ENCODE results near the gene LGR6. TPM values are rescaled to one million over a fixed set of nuclear protein-coding genes. Genes with fewer than 3 reads are reported as not detected.
A peak's percentile ranks its signal among the peaks of the same experiment; 100 is the strongest.
"Not testable (repeated sequence)": the region's sequence is repeated elsewhere in the genome, so short reads cannot be mapped to it uniquely, and the experiment has no call there.

The LGR6 gene
- total RNA-seq, 1 experiment from 2014 or later: not detected

GRCh38 chr1:202323731-202324130, 130.1 kb downstream of the LGR6 start:
- Histone ChIP-seq H3K9me3 (no peaks in the 10 kb centered on the region), H3K36me3 (no peaks in the 10 kb centered on the region), H3K27me3 (no peaks in the 10 kb centered on the region), H3K4me3 (no peak overlapping the region)
- no peak for DNase-seq

- no peak overlapping the region for H3K4me3 ChIP-seq
- H3K36me3 ChIP-seq: 0 out of 2 replicates have a peak, but pooled peaks cover 2% of the 10 kb centered on the region
- H3K27me3 ChIP-seq: no peaks in the 10 kb centered on the region
- DNase-seq: no peak
- no peaks in the 10 kb centered on the region for H3K9me3 ChIP-seq
Observed at GRCh38 chr1:202324646-202325045, 131.0 kb downstream of the LGR6 start.

- Histone ChIP-seq H3K27me3 (no peaks in the 10 kb centered on the region), H3K9me3 (no peaks in the 10 kb centered on the region), H3K4me3 (no peak overlapping the region), H3K36me3 (peaks cover 49% of the 10 kb centered on the region)
- DNase-seq: no peak
Observed at GRCh38 chr1:202329891-202330290, 136.3 kb downstream of the LGR6 start.

GRCh38 chr1:202333861-202334260, 140.3 kb downstream of the LGR6 start:
- H3K4me3 ChIP-seq: no peak overlapping the region
- peaks cover 74% of the 10 kb centered on the region for H3K36me3 ChIP-seq
- no peak for DNase-seq
- H3K9me3 ChIP-seq: no peaks in the 10 kb centered on the region
- no peaks in the 10 kb centered on the region for H3K27me3 ChIP-seq

GRCh38 chr1:202343652-202344349, 150.2 kb downstream of the LGR6 start:
- no peak for DNase-seq
- Histone ChIP-seq H3K27me3 (no peaks in the 10 kb centered on the region), H3K4me3 (no peak overlapping the region), H3K9me3 (no peaks in the 10 kb centered on the region), H3K36me3 (peaks cover 9% of the 10 kb centered on the region)

GRCh38 chr1:202348005-202348508, 154.5 kb downstream of the LGR6 start:
- Histone ChIP-seq H3K9me3 (no peaks in the 10 kb centered on the region), H3K27me3 (no peaks in the 10 kb centered on the region), H3K36me3 (peaks cover 3% of the 10 kb centered on the region; the same call in 1 of the 2 replicates), H3K4me3 (peak overlapping the region; percentile 95)
- no peak for DNase-seq

- Histone ChIP-seq H3K27me3 (no peaks in the 10 kb centered on the region), H3K4me3 (peak within 1 kb of the TSS; percentile 95), H3K36me3 (peaks cover 3% of the 10 kb centered on the region; the same call in 1 of the 2 replicates), H3K9me3 (no peaks in the 10 kb centered on the region)
- DNase-seq: peak; percentile 99
Observed at GRCh38 chr1:202348509-202349205, 155.1 kb downstream of the LGR6 start, which contains the start of gene PPP1R12B. Gene PPP1R12B (plus strand): TSS chr1:202348699. CDS start chr1:202348852, 153 bp downstream.

- H3K9me3 ChIP-seq: no peaks in the 10 kb centered on the region
- peaks cover 3% of the 10 kb centered on the region; the same call in 1 of the 2 replicates for H3K36me3 ChIP-seq
- no peak for DNase-seq
- no peaks in the 10 kb centered on the region for H3K27me3 ChIP-seq
- H3K4me3 ChIP-seq: peak overlapping the region; percentile 95
Observed at GRCh38 chr1:202349206-202349928, 155.8 kb downstream of the LGR6 start.

GRCh38 chr1:202351725-202352124, 158.1 kb downstream of the LGR6 start:
- DNase-seq: no peak
- H3K36me3 ChIP-seq: peaks cover 3% of the 10 kb centered on the region; the same call in 1 of the 2 replicates
- H3K27me3 ChIP-seq: no peaks in the 10 kb centered on the region
- H3K9me3 ChIP-seq: no peaks in the 10 kb centered on the region
- H3K4me3 ChIP-seq: no peak overlapping the region

- H3K4me3 ChIP-seq, H3K27me3 ChIP-seq, H3K9me3 ChIP-seq, H3K36me3 ChIP-seq, DNase-seq: not testable (repeated sequence)
Observed at GRCh38 chr1:202352583-202353197, 159.1 kb downstream of the LGR6 start.

- Histone ChIP-seq H3K27me3 (no peaks in the 10 kb centered on the region), H3K36me3 (no peaks in the 10 kb centered on the region), H3K4me3 (no peak overlapping the region), H3K9me3 (no peaks in the 10 kb centered on the region)
- DNase-seq: no peak
Observed at GRCh38 chr1:202355944-202356553, 162.4 kb downstream of the LGR6 start.

GRCh38 chr1:202357506-202357905, 163.9 kb downstream of the LGR6 start:
- no peak overlapping the region for H3K4me3 ChIP-seq
- DNase-seq: no peak
- no peaks in the 10 kb centered on the region for H3K27me3 ChIP-seq
- H3K9me3 ChIP-seq: no peaks in the 10 kb centered on the region
- H3K36me3 ChIP-seq: no peaks in the 10 kb centered on the region

- DNase-seq: no peak
Observed at GRCh38 chr1:202361224-202361623, 167.6 kb downstream of the LGR6 start.

GRCh38 chr1:202361701-202362100, 168.1 kb downstream of the LGR6 start:
- Histone ChIP-seq H3K9me3 (no peaks in the 10 kb centered on the region), H3K27me3 (no peaks in the 10 kb centered on the region), H3K4me3 (no peak overlapping the region), H3K36me3 (no peaks in the 10 kb centered on the region)
- no peak for DNase-seq

More at GRCh38 chr1:202361224-202361623, 167.6 kb downstream of the LGR6 start:
- H3K36me3 ChIP-seq: no peaks in the 10 kb centered on the region
- H3K27me3 ChIP-seq: no peaks in the 10 kb centered on the region
- no peak overlapping the region for H3K4me3 ChIP-seq
- no peaks in the 10 kb centered on the region for H3K9me3 ChIP-seq

- DNase-seq: no peak
Observed at GRCh38 chr1:202362212-202362611, 168.6 kb downstream of the LGR6 start.

GRCh38 chr1:202365092-202365815, 171.7 kb downstream of the LGR6 start:
- Histone ChIP-seq H3K4me3 (no peak overlapping the region), H3K27me3 (no peaks in the 10 kb centered on the region), H3K36me3 (no peaks in the 10 kb centered on the region), H3K9me3 (no peaks in the 10 kb centered on the region)
- DNase-seq: peak; percentile 74

More at GRCh38 chr1:202362212-202362611, 168.6 kb downstream of the LGR6 start:
- Histone ChIP-seq H3K36me3 (no peaks in the 10 kb centered on the region), H3K27me3 (no peaks in the 10 kb centered on the region), H3K4me3 (no peak overlapping the region), H3K9me3 (no peaks in the 10 kb centered on the region)
